Cerebellar nuclear complex (tissue), 1 donor: ENCODE results near the gene BIK.
"Not testable (repeated sequence)": the region's sequence is repeated elsewhere in the genome, so short reads cannot be mapped to it uniquely, and the experiment has no call there.

ENCODE experiments used
- DNase-seq, 2 experiments: peaks; one replicate each; lab custom pipeline; 2025; lab: John Stamatoyannopoulos, UW

BIK gene

DNA sequence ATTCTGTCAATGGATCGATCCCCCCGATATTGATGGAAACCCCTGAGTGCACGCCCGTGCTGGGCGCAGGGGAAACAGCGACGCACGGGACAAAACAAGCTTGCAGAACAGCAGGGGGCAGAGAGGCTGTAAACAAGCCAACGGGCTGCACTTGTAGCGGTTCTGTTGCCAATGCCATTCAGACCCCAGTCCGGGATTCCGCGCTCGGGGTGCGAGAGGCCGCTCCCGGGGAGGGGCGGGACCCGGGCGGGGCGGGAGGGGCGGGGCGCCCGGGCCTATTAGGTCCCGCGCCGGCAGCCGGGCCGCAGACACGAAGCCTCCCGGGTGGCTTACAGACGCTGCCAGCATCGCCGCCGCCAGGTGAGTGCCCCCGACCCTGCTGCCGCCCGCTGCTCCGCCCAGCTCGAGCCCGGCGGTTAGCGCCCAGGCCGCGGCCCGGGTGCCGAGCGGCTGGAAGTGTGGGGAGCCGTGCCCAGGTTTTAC lies at the start of gene BIK:
BIK (plus strand) TSS at position 307 of the 483 bp plus-strand sequence. CDS start 13,273 bp downstream, outside the sequence.
- DNase-seq: no peak

GRCh38 chr22:43066134-43066533 lies 44.4 kb upstream of the BIK start:
- DNase-seq: no peak

DNA sequence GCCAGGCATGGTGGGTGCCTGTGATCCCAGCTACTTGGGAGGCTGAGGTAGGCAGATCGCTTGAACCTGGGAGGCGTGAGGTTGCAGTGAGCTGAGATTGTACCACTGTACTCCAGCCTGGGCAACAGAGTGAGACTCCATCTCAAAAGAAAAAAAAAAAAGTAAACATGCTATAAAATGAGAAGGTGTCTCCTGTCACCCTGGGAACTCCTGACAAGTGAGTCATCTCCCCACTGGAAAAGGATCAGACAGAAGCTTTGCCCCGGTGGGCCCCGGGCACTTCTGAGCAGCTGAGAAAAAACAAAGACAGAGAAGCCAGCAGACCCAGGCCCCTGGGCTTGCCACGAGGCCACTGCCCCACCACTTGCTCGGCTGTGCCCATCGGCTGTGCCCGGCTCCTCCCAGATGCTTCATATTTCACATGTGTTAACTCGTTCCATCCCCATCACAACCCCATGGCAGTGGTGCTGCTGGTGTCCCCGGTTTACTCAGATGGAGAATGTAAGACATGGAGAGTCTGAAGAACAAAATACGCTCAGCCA lies 43.6 kb upstream of the BIK start:
- DNase-seq: no peak

DNA sequence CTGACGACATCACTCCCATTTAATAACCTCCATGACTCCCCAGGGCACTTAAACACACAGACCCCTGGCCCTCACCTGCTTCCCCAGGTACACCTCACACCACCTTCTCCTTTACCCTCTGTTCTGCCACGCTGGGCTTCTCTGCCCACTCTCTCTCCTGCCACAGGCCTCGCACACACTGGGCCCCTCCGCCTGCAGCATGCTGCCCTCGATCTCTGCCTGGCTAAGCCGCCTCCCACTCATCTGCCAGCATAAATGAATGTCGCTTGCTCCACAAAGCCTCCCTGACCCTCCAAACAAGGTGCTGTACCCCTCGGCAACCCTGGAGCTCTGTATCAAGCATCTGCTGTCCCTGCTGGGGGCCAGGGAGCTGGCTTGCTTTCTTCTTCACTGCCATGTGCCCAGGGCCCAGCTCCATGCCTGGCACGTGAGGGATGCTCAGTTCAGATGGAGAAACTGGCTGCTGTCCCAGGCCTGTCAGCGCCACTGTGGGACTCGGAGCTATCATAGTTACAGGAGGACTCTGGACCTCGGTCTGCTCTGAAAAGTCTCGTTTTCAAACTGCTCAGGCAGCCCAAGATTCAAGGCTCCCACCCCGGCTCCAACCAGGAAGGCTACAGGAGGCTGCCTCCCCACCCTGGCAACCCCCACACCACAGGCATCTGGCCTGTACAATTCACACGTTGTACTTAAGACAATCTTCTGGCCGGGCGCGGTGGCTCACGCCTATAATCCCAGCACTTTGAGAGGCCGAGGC lies 33.3 kb upstream of the BIK start:
- DNase-seq: peak; percentile 54 to 80

DNA sequence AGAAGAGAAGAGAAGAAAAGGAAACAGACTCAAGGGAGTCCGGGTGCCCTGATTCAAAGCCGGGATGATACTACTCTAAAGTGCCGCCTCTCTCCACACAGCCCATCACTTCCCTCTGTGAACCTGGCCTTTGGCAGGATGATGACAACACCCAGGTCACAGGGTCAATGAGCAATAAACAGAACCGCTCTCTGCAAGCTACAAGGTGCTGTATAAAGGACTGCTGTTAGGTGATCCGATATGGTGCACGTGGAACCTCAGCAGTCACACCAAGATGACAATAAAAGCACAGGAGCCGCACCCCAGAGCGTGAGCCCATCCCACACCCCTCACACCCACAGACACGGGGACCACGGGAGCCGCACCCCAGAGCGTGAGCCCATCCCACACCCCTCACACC lies 32.0 kb upstream of the BIK start:
- DNase-seq: no peak

DNA sequence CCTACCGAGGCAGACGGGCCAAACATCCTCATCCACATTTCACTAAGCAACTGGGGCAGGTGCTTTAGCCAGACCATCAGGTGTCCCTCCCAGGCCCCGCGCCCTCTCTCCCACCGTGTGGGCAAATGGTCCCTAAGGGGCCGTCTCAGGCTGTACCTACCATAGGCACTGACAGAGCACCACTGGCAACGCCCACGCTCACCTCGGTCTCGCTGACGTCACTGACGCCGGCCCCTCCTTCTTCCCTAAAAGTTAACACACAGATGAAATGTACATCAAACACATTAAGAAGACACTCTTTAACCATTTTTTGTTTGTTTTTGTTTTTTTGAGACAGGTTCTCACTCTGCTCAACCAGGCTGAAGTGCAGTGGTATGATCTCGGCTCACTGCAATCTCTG lies 30.8 kb upstream of the BIK start:
- DNase-seq: no peak

- no peak for DNase-seq
Observed at GRCh38 chr22:43080616-43081015, 29.9 kb upstream of the BIK start.

DNA sequence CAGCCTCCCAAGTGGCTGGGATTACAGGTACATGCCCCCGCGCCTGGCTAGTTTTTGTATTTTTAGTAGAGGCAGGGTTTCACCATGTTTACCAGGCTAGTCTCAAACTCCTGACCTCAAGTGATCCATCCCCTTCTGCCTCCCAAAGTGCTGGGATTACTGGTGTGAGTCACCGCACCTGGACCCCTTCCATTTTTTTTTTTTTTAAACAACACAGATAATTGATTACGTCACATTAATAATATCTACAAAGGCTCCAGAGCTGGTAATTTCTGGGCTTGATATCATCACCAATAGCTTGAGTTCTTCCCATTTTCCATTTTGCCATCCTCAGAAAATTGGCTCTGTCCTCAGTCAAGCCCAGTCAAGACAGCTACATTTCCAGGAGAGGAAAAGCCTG lies 28.6 kb upstream of the BIK start:
- no peak for DNase-seq

- no peak for DNase-seq
Observed at GRCh38 chr22:43085658-43086606, 24.6 kb upstream of the BIK start.

DNA sequence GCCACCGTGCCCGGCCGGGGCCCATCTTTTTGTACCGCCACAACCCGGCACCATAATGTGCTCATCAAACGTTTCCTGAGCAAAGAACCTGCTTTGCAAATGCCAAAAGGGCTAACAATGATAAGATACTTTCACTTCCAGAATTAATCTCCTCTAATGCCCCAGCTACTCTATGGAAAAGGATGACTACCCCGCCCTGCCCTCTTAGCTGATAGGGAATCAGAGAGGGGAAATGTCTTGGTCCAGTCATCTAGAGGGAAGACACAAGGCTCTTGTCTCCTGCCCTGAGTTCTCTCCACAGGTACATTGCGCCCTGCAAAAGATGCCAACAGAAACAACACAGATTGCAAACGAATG lies 21.9 kb upstream of the BIK start:
- peak in 1 of 2 experiments; percentile 19 for DNase-seq

- DNase-seq: peak in 1 of 2 experiments; percentile 52
Observed at GRCh38 chr22:43088984-43089717, 21.4 kb upstream of the BIK start, which contains the start of gene TTLL1. TSS of gene TTLL1 (minus strand) at chr22:43089391. CDS start at chr22:43075586, 13,805 bp downstream.

DNA sequence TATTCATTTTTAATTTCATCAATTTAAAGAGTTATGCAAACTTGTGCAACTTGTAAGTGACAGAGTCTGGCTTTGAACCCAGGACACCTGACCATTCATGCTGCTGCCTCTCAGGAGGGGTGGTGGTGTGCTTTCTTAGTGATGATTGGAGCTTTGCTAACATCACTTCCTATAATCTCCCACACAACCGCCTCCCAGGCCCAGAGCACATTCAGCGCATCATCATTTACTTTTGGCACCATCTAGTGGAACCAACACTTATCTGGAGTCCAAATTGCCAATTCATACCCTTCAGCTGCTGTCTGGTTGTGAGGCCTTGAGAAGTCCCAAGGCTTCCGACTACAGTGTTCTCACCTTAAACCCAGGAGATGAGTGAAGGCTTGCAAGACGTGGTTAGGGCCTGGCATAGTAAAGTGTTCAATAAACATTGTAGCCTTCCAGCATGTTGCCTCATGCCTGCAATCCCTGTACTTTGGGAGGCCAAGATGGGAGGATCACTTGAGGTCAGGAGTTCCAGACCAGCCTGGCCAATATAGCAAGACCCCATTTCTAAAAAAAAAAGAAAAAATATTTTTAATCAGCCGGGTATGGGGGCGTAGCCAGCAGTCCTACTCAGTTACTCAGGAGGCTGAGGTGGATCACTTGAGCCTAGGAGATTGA lies 20.3 kb upstream of the BIK start:
- peak in 1 of 2 experiments; percentile 60 for DNase-seq

GRCh38 chr22:43092085-43092484 lies 18.5 kb upstream of the BIK start:
- no peak for DNase-seq

- DNase-seq: no peak
Observed at GRCh38 chr22:43094085-43094484, 16.5 kb upstream of the BIK start.

DNA sequence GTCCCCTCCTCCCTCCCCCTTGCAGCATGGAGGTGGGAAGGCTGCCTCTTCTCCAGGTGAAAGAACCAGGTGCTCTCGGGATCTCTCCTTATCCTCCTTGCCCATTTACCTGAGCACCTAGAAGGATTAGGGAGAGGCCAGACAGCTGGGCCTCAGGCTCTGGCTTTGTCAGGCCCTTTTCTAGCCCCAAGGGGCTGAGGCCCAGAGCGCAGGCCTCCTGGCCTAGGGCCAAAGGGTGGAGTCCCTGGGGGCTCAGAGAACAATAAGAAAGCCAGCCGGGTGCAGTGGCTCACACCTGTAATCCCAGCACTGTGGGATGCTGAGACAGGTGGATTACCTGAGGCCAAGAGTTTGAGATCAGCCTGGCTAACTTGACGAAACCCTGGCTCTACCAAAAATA lies 16.0 kb upstream of the BIK start:
- DNase-seq: no peak

- no peak for DNase-seq
Observed at GRCh38 chr22:43096420-43096819, 14.1 kb upstream of the BIK start.

DNA sequence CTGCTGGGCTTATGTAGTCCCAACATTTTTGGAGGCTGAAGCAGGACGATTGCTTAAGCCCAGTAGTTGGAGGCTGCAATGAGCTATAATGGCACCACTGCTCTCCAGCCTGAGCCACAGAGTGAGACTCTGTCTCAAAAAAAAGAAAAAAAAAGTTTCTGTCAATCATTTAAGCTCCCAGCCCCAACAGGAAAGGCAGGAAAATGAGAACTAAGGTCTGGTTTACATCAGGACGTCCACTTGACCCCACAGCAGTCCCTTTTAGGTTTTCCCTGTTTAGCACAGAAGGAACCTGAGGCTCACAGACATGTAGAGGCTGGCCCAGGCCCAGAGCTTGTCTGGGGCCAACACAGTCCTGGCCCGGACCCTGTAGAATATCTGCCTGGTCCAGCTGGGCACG lies 12.2 kb upstream of the BIK start:
- DNase-seq: no peak

DNA sequence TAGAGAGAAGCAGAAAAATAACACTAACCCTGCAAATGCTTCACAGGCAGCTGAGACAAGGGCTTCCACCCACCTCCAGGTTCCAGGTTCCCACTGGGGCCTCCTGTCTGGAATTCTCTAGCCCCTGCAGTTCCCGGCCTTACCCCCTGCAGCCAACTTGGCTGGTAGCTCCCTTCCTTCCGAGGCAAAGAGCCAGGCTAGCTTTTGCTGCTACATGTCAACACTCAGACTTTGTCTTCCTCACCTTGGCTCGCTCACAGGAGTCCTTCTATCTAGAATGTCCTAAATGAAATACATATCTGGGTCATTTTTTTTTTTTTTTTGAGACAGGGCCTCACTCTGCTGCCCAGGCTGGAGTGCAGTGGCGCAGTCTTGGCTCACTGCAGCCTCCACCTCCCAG lies 11.5 kb upstream of the BIK start:
- no peak for DNase-seq

DNA sequence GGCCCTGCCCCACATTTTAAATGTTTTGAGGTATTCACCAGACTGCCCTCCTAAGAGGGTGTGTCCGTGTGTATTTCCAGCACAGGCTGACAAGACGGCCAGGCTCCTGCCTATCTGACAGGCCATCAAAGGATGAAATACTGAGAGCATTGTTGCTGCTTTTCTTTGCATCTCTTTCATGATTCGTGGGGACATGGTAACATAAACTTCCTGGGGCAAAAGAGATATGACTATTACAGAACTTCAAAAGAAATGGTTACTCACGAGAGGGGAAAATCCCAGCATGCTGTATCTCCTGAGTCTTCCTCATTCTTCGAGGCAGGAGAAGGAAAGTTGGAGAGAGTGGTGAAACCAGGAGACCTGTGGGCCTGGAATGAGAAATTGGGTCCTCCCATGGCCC lies 10.3 kb upstream of the BIK start:
- no peak for DNase-seq

DNA sequence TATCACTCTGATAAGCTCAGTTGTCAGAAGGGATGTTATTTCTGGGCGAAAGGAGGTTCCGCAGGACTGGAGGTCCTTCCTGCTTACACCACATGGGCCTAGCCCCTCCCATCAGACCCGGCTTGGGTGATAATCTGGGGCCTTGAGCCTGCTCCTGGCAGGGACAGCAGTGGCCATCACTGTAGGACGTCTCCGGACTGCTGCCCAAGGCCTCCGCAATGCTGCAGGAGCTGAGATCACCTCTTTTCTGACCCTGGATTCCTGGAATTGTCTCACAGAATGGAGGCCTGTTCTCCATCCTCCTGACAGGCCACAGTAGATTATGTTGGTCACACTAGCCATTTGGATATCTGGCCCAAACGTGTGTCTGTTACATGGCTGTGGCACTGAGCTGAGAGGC lies 9.2 kb upstream of the BIK start:
- DNase-seq: no peak

- DNase-seq: not testable (repeated sequence)
Observed at GRCh38 chr22:43104056-43104625, 6.4 kb upstream of the BIK start.
